ENCODE measurements around the gene FAM200B.

DNA sequence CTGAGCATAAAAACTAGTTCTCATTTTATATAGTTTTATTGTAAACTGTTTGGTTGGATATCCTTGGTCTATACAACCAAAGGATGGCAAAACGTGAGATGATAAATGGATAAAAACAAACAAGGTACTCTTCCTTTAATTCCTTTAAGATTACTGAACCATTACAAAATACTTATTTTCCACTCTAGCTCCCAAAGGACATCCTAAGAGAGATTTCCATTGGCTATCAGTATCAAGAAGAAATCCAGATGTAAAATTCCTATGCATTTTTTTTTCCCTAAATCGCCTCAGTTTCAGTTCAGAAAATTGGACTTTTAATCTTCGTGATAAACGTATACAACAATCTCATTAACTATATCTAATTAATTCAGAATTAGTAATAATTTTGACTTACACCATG lies 28.8 kb upstream of the FAM200B start:
- TF ChIP-seq, protein P1, sequence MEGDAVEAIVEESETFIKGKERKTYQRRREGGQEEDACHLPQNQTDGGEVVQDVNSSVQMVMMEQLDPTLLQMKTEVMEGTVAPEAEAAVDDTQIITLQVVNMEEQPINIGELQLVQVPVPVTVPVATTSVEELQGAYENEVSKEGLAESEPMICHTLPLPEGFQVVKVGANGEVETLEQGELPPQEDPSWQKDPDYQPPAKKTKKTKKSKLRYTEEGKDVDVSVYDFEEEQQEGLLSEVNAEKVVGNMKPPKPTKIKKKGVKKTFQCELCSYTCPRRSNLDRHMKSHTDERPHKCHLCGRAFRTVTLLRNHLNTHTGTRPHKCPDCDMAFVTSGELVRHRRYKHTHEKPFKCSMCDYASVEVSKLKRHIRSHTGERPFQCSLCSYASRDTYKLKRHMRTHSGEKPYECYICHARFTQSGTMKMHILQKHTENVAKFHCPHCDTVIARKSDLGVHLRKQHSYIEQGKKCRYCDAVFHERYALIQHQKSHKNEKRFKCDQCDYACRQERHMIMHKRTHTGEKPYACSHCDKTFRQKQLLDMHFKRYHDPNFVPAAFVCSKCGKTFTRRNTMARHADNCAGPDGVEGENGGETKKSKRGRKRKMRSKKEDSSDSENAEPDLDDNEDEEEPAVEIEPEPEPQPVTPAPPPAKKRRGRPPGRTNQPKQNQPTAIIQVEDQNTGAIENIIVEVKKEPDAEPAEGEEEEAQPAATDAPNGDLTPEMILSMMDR (IDR thresholded peaks at IDR 0.05; ENCODE audit: low read depth, low read length) = no peak
- no peak for TF ChIP-seq EZH2phosphoT487 (IDR thresholded peaks at IDR 0.05; ENCODE audit: low read depth)

Measured in OCI-LY3 (cell line).